ENCODE measurements around the gene IFNGR2.

The IFNGR2 gene

DNA sequence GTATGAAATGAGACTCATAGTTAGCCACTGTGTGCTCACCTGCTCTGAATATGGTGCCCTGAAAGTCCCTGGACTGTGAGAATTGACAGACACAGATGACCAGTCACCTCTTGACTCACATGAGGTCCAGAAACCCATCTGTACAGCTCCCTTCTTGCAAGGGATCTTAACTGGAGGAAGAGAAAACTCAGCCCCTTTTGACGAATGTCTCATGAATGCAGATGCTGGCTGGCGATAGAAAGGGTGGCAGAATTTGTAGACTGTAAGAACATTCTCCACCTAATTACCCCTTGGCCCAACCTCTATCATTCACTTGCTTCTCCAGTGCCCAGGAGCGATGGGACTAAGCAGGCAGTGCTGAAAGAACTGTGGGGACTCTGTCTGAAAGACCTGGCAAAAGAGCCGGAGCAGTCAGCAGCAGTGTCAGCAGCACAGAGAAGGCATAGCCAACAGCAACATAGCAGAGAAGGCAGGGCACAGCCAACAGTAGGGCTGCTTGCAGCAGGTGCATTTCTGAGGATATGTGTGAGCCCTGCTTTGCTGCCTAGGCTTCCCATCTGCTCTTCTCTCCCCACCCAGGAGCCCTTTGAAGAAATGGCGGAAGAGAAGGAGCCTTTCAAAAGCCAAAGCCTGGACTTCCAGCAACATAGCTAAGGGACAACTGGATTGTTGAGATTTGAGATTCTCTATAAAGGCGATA, 25.8 kb upstream of the IFNGR2 start:
- TF ChIP-seq ZNF565 (CRISPR knock-in tag; conservative IDR thresholded peaks at IDR 0.05; ENCODE audit: low read depth) (no peak), PPARA (CRISPR knock-in tag; IDR thresholded peaks at IDR 0.05; ENCODE audit: borderline replicate concordance) (no peak), CSDC2 (CRISPR knock-in tag; IDR thresholded peaks at IDR 0.05) (no peak)
- TF ChIP-seq, protein P1, sequence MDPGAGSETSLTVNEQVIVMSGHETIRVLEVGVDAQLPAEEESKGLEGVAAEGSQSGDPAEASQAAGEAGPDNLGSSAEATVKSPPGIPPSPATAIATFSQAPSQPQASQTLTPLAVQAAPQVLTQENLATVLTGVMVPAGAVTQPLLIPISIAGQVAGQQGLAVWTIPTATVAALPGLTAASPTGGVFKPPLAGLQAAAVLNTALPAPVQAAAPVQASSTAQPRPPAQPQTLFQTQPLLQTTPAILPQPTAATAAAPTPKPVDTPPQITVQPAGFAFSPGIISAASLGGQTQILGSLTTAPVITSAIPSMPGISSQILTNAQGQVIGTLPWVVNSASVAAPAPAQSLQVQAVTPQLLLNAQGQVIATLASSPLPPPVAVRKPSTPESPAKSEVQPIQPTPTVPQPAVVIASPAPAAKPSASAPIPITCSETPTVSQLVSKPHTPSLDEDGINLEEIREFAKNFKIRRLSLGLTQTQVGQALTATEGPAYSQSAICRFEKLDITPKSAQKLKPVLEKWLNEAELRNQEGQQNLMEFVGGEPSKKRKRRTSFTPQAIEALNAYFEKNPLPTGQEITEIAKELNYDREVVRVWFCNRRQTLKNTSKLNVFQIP (CRISPR knock-in tag; IDR thresholded peaks at IDR 0.05; ENCODE audit: borderline replicate concordance, low read depth) = no peak
- no peak for ATAC-seq

GRCh38 chr21:33378081-33378480, 25.1 kb upstream of the IFNGR2 start:
- ATAC-seq = no peak

DNA sequence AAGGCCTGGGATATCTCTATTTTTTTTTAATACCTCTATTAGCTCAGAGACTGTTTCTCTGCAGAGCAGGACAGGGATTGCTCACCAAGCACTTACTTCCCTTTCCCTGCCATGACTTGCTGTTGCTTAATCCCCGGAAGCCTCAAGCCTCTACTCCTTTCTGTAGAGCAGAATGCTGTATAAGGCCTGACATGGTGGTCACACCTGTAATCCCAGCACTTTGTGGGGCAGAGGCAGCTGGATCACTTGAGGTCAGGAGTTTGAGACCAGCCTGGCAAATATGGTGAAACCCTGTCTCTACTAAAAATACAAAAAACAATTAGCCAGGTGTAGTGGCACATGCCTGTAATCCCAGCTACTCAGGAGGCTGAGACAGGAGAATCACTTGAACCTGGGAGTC, 23.3 kb upstream of the IFNGR2 start:
- peak; percentile 54 for ATAC-seq

More at GRCh38 chr21:33378081-33378480, 25.1 kb upstream of the IFNGR2 start:
- TF ChIP-seq CREB5 (CRISPR knock-in tag; IDR thresholded peaks at IDR 0.05; ENCODE audit: low read depth) = no peak
- TF ChIP-seq ARNTL (CRISPR knock-in tag; IDR thresholded peaks at IDR 0.05; ENCODE audit: borderline replicate concordance, low read depth) = no peak
- TF ChIP-seq BACH2 (CRISPR knock-in tag; IDR thresholded peaks at IDR 0.05; ENCODE audit: borderline replicate concordance) = no peak
- TF ChIP-seq RARB (CRISPR knock-in tag; IDR thresholded peaks at IDR 0.05) = no peak
- TF ChIP-seq, protein P1 (CRISPR knock-in tag; IDR thresholded peaks at IDR 0.05; ENCODE audit: borderline replicate concordance, low read depth) = no peak
- TF ChIP-seq TCF4 (CRISPR knock-in tag; IDR thresholded peaks at IDR 0.05; ENCODE audit: borderline replicate concordance) = no peak
- no peak for TF ChIP-seq TOX (CRISPR knock-in tag; IDR thresholded peaks at IDR 0.05; ENCODE audit: borderline replicate concordance)
- no peak for TF ChIP-seq ISL1 (CRISPR knock-in tag; IDR thresholded peaks at IDR 0.05)
- TF ChIP-seq ESRRG (CRISPR knock-in tag; IDR thresholded peaks at IDR 0.05) = no peak
- no peak for TF ChIP-seq PPARA (CRISPR knock-in tag; IDR thresholded peaks at IDR 0.05; ENCODE audit: borderline replicate concordance)
- TF ChIP-seq, protein P2, sequence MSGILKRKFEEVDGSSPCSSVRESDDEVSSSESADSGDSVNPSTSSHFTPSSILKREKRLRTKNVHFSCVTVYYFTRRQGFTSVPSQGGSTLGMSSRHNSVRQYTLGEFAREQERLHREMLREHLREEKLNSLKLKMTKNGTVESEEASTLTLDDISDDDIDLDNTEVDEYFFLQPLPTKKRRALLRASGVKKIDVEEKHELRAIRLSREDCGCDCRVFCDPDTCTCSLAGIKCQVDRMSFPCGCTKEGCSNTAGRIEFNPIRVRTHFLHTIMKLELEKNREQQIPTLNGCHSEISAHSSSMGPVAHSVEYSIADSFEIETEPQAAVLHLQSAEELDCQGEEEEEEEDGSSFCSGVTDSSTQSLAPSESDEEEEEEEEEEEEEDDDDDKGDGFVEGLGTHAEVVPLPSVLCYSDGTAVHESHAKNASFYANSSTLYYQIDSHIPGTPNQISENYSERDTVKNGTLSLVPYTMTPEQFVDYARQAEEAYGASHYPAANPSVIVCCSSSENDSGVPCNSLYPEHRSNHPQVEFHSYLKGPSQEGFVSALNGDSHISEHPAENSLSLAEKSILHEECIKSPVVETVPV (CRISPR knock-in tag; IDR thresholded peaks at IDR 0.05) = no peak
- no peak for TF ChIP-seq ZNF565 (CRISPR knock-in tag; conservative IDR thresholded peaks at IDR 0.05; ENCODE audit: low read depth)
- TF ChIP-seq GLIS3 (CRISPR knock-in tag; IDR thresholded peaks at IDR 0.05) = no peak
- TF ChIP-seq, protein P3, sequence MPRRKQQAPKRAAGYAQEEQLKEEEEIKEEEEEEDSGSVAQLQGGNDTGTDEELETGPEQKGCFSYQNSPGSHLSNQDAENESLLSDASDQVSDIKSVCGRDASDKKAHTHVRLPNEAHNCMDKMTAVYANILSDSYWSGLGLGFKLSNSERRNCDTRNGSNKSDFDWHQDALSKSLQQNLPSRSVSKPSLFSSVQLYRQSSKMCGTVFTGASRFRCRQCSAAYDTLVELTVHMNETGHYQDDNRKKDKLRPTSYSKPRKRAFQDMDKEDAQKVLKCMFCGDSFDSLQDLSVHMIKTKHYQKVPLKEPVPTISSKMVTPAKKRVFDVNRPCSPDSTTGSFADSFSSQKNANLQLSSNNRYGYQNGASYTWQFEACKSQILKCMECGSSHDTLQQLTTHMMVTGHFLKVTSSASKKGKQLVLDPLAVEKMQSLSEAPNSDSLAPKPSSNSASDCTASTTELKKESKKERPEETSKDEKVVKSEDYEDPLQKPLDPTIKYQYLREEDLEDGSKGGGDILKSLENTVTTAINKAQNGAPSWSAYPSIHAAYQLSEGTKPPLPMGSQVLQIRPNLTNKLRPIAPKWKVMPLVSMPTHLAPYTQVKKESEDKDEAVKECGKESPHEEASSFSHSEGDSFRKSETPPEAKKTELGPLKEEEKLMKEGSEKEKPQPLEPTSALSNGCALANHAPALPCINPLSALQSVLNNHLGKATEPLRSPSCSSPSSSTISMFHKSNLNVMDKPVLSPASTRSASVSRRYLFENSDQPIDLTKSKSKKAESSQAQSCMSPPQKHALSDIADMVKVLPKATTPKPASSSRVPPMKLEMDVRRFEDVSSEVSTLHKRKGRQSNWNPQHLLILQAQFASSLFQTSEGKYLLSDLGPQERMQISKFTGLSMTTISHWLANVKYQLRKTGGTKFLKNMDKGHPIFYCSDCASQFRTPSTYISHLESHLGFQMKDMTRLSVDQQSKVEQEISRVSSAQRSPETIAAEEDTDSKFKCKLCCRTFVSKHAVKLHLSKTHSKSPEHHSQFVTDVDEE (CRISPR knock-in tag; IDR thresholded peaks at IDR 0.05) = no peak
- no peak for TF ChIP-seq CSDC2 (CRISPR knock-in tag; IDR thresholded peaks at IDR 0.05)
- no peak for TF ChIP-seq PATZ1 (CRISPR knock-in tag; IDR thresholded peaks at IDR 0.05; ENCODE audit: borderline replicate concordance)
